ENCODE data around the gene ADH6.

GRCh38 chr4:99201690-99202089 lies 17.4 kb downstream of the ADH6 start:
- TF ChIP-seq CTCF (IDR thresholded peaks at IDR 0.05) (no peak), POLR2AphosphoS5 (IDR thresholded peaks at IDR 0.05; ENCODE audit: insufficient read depth in 1 of 2, low read depth in 1 of 2) (no peak), POLR2A (IDR thresholded peaks at IDR 0.05) (no peak)

Data from vagina (tissue), 2 donors.